Stimulated activated CD8-positive, alpha-beta memory T cell treated with anti-CD3 and anti-CD28 coated beads, Interleukin-15, amount 100 ng/mL, for 24 hours (primary cell): ENCODE data around the gene CLTC.
"Not testable (repeated sequence)": the region's sequence is repeated elsewhere in the genome, so short reads cannot be mapped to it uniquely, and the experiment has no call there.

Experiments
- DNase-seq: peaks from one replicate; pipeline ENCODE4 v3.0.0-alpha.2; 2020; ENCODE audit warnings: low read depth

Gene CLTC

GRCh38 chr17:59634632-59635541 lies 15.2 kb downstream of the CLTC start:
- DNase-seq = no peak

GRCh38 chr17:59637611-59638310 lies 18.1 kb downstream of the CLTC start:
- no peak for DNase-seq

GRCh38 chr17:59638553-59638952 lies 18.9 kb downstream of the CLTC start:
- DNase-seq = no peak

- no peak for DNase-seq
These were observed 22.2 kb downstream of the CLTC start for GRCh38 chr17:59641799-59642484.

GRCh38 chr17:59642565-59642964 lies 22.9 kb downstream of the CLTC start:
- no peak for DNase-seq

- DNase-seq = no peak
These were observed 23.8 kb downstream of the CLTC start for GRCh38 chr17:59643159-59644140.

- no peak for DNase-seq
These were observed 27.6 kb downstream of the CLTC start for GRCh38 chr17:59647288-59647687.

- no peak for DNase-seq
These were observed 30.2 kb downstream of the CLTC start for GRCh38 chr17:59649886-59650285.

GRCh38 chr17:59650642-59651041 lies 30.9 kb downstream of the CLTC start:
- DNase-seq = no peak

GRCh38 chr17:59651346-59651745 lies 31.7 kb downstream of the CLTC start:
- DNase-seq = no peak

GRCh38 chr17:59652119-59652518 lies 32.4 kb downstream of the CLTC start:
- no peak for DNase-seq

GRCh38 chr17:59656624-59657023 lies 36.9 kb downstream of the CLTC start:
- DNase-seq = not testable (repeated sequence)

- no peak for DNase-seq
These were observed 46.5 kb downstream of the CLTC start for GRCh38 chr17:59666235-59666634.

GRCh38 chr17:59668816-59669215 lies 49.1 kb downstream of the CLTC start:
- no peak for DNase-seq

GRCh38 chr17:59669411-59669810 lies 49.7 kb downstream of the CLTC start:
- no peak for DNase-seq

- no peak for DNase-seq
These were observed 50.2 kb downstream of the CLTC start for GRCh38 chr17:59669944-59670343.

- no peak for DNase-seq
These were observed 51.7 kb downstream of the CLTC start for GRCh38 chr17:59671386-59671785.

- no peak for DNase-seq
These were observed 55.5 kb downstream of the CLTC start for GRCh38 chr17:59675231-59675630.

- no peak for DNase-seq
These were observed 57.0 kb downstream of the CLTC start for GRCh38 chr17:59676716-59677115.

- DNase-seq = no peak
These were observed 59.2 kb downstream of the CLTC start for GRCh38 chr17:59678918-59679317.

- no peak for DNase-seq
These were observed 60.6 kb downstream of the CLTC start for GRCh38 chr17:59680314-59680713.

GRCh38 chr17:59683283-59683682 lies 63.6 kb downstream of the CLTC start:
- no peak for DNase-seq
